PC-9 (cell line): Measurements from ENCODE around the gene DAGLB. TPM values are rescaled to one million over a fixed set of nuclear protein-coding genes. Genes with fewer than 3 reads are reported as not detected.

ENCODE experiments used
- BruUV-seq: library from RNA; stranded (reverse); fragments of 400-500 nt; replicated peaks from 2 replicates; lab custom pipeline; 2021; lab: Mats Ljungman, UMichigan
- CTCF ChIA-PET: fragments of 300-600 bp; sonication (Branson Sonifier 250); formaldehyde crosslinking; loops from one replicate; lab custom pipeline; 2022; ENCODE audit warnings: antibody characterized with exemption; lab: Charles Lee
- POLR2A ChIA-PET: fragments of 300-600 bp; sonication (Branson Sonifier 250); formaldehyde crosslinking; loops from one replicate; lab custom pipeline; 2022; ENCODE audit warnings: antibody characterized with exemption; ENCODE audit not compliant: unreplicated experiment; lab: Charles Lee
- DNase-seq, 2 experiments: peaks; one replicate each; pipeline versions ENCODE4 v3.0.0 to v3.0.0-alpha.2; 2015 to 2022; ENCODE audit warnings: mixed read lengths in 1 of 2
- H2AFZ ChIP-seq: fragments of 200-600 bp; sonication (generic); 2 replicates; pipeline ENCODE4 v1.8.1; 2017; ENCODE audit warnings: antibody characterized with exemption
- H3F3A ChIP-seq: fragments of 200-600 bp; sonication (generic); 2 replicates; pipeline ENCODE4 v1.8.1; 2017; ENCODE audit warnings: antibody characterized with exemption, mild to moderate bottlenecking, low read depth; ENCODE audit not compliant: insufficient read depth
- H3K27ac ChIP-seq: fragments of 200-600 bp; sonication (generic); 2 replicates; pipeline ENCODE4 v1.6.1; 2016; ENCODE audit warnings: mixed run types
- H3K27me3 ChIP-seq: fragments of 200-600 bp; sonication (generic); 2 replicates; pipeline ENCODE4 v1.6.1; 2016; ENCODE audit warnings: low read depth, mixed run types; ENCODE audit not compliant: insufficient read depth
- H3K36me3 ChIP-seq: fragments of 200-600 bp; sonication (generic); 2 replicates; pipeline ENCODE4 v1.6.1; 2016; ENCODE audit warnings: low read depth, mixed run types
- H3K4me1 ChIP-seq: fragments of 200-600 bp; sonication (generic); replicated peaks from 2 replicates; pipeline ENCODE4 v1.6.1; 2016; ENCODE audit warnings: mixed run types; ENCODE audit not compliant: insufficient read depth
- H3K4me2 ChIP-seq: fragments of 200-600 bp; sonication (generic); 2 replicates; pipeline ENCODE4 v1.6.1; 2017; ENCODE audit warnings: mixed run types
- H3K4me3 ChIP-seq: fragments of 200-600 bp; sonication (generic); 2 replicates; pipeline ENCODE4 v1.6.1; 2016; ENCODE audit warnings: mixed run types
- H3K79me2 ChIP-seq: fragments of 200-600 bp; sonication (generic); 2 replicates; pipeline ENCODE4 v1.6.1; 2017; ENCODE audit warnings: low read depth, mixed run types
- H3K9me2 ChIP-seq: fragments of 200-600 bp; sonication (generic); 2 replicates; pipeline ENCODE4 v1.8.1; 2017; ENCODE audit warnings: mild to moderate bottlenecking; ENCODE audit not compliant: insufficient read depth
- H3K9me3 ChIP-seq: fragments of 200-600 bp; sonication (generic); 2 replicates; pipeline ENCODE4 v1.8.1; 2016; ENCODE audit warnings: low read depth; ENCODE audit not compliant: insufficient read depth
- H4K20me1 ChIP-seq: fragments of 200-600 bp; sonication (generic); 2 replicates; pipeline ENCODE4 v1.8.1; 2017; ENCODE audit not compliant: insufficient read depth
- CTCF ChIP-seq: fragments of 200-600 bp; sonication (generic); conservative IDR thresholded peaks from 2 replicates; pipeline ENCODE4 v1.6.1; 2017; ENCODE audit warnings: mixed run types, antibody characterized with exemption, mild to moderate bottlenecking, moderate library complexity
- EZH2 ChIP-seq: fragments of 200-600 bp; sonication (generic); IDR thresholded peaks from 2 replicates; pipeline ENCODE4 v1.8.0; 2017; ENCODE audit warnings: antibody characterized with exemption, low read depth
- intact Hi-C: fragments of 100-400 bp; cut with micrococcal nuclease; formaldehyde crosslinking; loops from one replicate; pipeline ENCODE4 v1.10.0; 2022; ENCODE audit not compliant: unreplicated experiment
- total RNA-seq: library from RNA; stranded (reverse); gene quantifications from 2 replicates; pipeline ENCODE4 v1.2.3, GENCODE V29; 2021

The DAGLB gene
- total RNA-seq, 1 experiment from 2014 or later, result 46.7 TPM

GRCh38 chr7:6375348-6376101, 72.2 kb downstream of the DAGLB start:
- ChIA-PET CTCF (no interaction called here), POLR2A (no interaction called here)
- peaks cover 17% of the 10 kb centered on the region; the same call in 1 of the 2 replicates for H3K36me3 ChIP-seq
- H3K9me3 ChIP-seq, result no peaks in the 10 kb centered on the region
- H3K4me2 ChIP-seq, result peak overlapping the region; percentile 100
- H2AFZ ChIP-seq, result no peak overlapping the region
- H4K20me1 ChIP-seq, result peaks cover 53% of the 10 kb centered on the region
- H3K4me3 ChIP-seq, result peak overlapping the region; percentile 99
- no peak for DNase-seq
- peaks cover 59% of the 10 kb centered on the region for H3K79me2 ChIP-seq
- H3K27me3 ChIP-seq, result no peaks in the 10 kb centered on the region
- BruUV-seq, result TSS peak; percentile 37
- TF ChIP-seq EZH2 (no peak), CTCF (no peak)
- H3K27ac ChIP-seq, result peak overlapping the region; percentile 67
- peaks cover 24% of the 10 kb centered on the region for H3K4me1 ChIP-seq
- peaks cover 41% of the 10 kb centered on the region; the same call in 1 of the 2 replicates for H3F3A ChIP-seq
- intact Hi-C loops, result no loop called here
- no peaks in the 10 kb centered on the region for H3K9me2 ChIP-seq

- Histone ChIP-seq H3F3A (peaks cover 22% of the 10 kb centered on the region), H3K9me2 (no peaks in the 10 kb centered on the region), H3K27ac (peak overlapping the region; percentile 18; the same call in 1 of the 2 replicates), H3K4me2 (peak overlapping the region; percentile 17), H3K4me3 (no peak overlapping the region), H4K20me1 (no peaks in the 10 kb centered on the region), H3K4me1 (peaks cover 10% of the 10 kb centered on the region), H3K9me3 (no peaks in the 10 kb centered on the region), H3K79me2 (no peaks in the 10 kb centered on the region), H3K27me3 (no peaks in the 10 kb centered on the region), H3K36me3 (no peaks in the 10 kb centered on the region), H2AFZ (no peak overlapping the region; the same call in 1 of the 2 replicates)
- no TSS peak for BruUV-seq
- CTCF ChIA-PET, result interaction anchor here (0.6 to 0.9 kb wide), 2 partner anchors 16 to 18 kb away, joined by 4 to 14 read pairs; no protein-coding TSS in a partner anchor
- intact Hi-C loops, result no loop called here
- TF ChIP-seq EZH2 (no peak), CTCF (no peak)
- DNase-seq, result peak in 1 of 2 experiments; percentile 63
- POLR2A ChIA-PET, result interaction anchor here (0.5 to 0.6 kb wide), 3 partner anchors 39 to 1398 kb away, joined by 5 to 7 read pairs (median 6); no protein-coding TSS in a partner anchor
Observed at GRCh38 chr7:6367701-6368211, 80.0 kb downstream of the DAGLB start.

GRCh38 chr7:6365451-6365850, 82.3 kb downstream of the DAGLB start:
- Histone ChIP-seq H3K4me1 (peaks cover 10% of the 10 kb centered on the region), H2AFZ (no peak overlapping the region), H3K27ac (no peak overlapping the region), H3F3A (peaks cover 9% of the 10 kb centered on the region), H4K20me1 (no peaks in the 10 kb centered on the region), H3K9me3 (no peaks in the 10 kb centered on the region), H3K9me2 (no peaks in the 10 kb centered on the region), H3K36me3 (no peaks in the 10 kb centered on the region), H3K79me2 (no peaks in the 10 kb centered on the region), H3K4me3 (no peak overlapping the region), H3K4me2 (no peak overlapping the region), H3K27me3 (no peaks in the 10 kb centered on the region)
- BruUV-seq, result no TSS peak
- POLR2A ChIA-PET, result no interaction called here
- intact Hi-C loops, result no loop called here
- TF ChIP-seq CTCF, result no peak
- no peak for TF ChIP-seq EZH2
- CTCF ChIA-PET, result no interaction called here
- no peak for DNase-seq
